K562 (cell line): ENCODE measurements around the gene MYO10.

Source experiments
- CTCF ChIP-seq, 3 experiments: IDR thresholded peaks in 2 of 3; conservative IDR thresholded peaks in 1 of 3; 2 replicates each; pipeline ENCODE4 v1.5.1; 2011 to 2012; ENCODE audit warnings: low read length in 3 of 3, mild to moderate bottlenecking in 3 of 3, control low read depth in 2 of 3, improper control_type of control experiment in 1 of 3, inconsistent platforms in 1 of 3, low read depth in 1 of 3, mixed read lengths in 1 of 3, moderate library complexity in 1 of 3; ENCODE audit not compliant: insufficient read depth in 2 of 3
- HCFC1 ChIP-seq: IDR thresholded peaks from 2 replicates; pipeline ENCODE4 v1.6.1; 2012; ENCODE audit warnings: low read depth, low read length, improper control_type of control experiment
- REST ChIP-seq, 2 experiments: fragments of 450-650 bp; formaldehyde crosslinking in 1 of 2; IDR thresholded peaks; 2 replicates each; pipeline versions ENCODE4 v1.4.0 to v1.6.1; 2014 to 2020; ENCODE audit warnings: mild to moderate bottlenecking in 2 of 2, borderline replicate concordance in 1 of 2, low read depth in 1 of 2
- TAF1 ChIP-seq: IDR thresholded peaks from 2 replicates; pipeline ENCODE4 v1.6.1; 2011; ENCODE audit warnings: mild to moderate bottlenecking, low read length, moderate library complexity; ENCODE audit not compliant: insufficient read depth, control insufficient read depth, severe bottlenecking; ENCODE audit errors: extremely low read depth
- USF1 ChIP-seq: sonication (generic); formaldehyde crosslinking; IDR thresholded peaks from 2 replicates; pipeline ENCODE4 v1.9.0; 2022; ENCODE audit warnings: mild to moderate bottlenecking, missing genetic modification reagents
- ZBTB49 ChIP-seq: sonication (generic); formaldehyde crosslinking; IDR thresholded peaks from 2 replicates; pipeline ENCODE4 v1.8.0; 2022; ENCODE audit warnings: missing genetic modification reagents, mild to moderate bottlenecking, borderline replicate concordance
- ZNF280B ChIP-seq: fragments of 250-450 bp; sonication (Bioruptor Pico); IDR thresholded peaks from 2 replicates; pipeline ENCODE4 v1.5.1; 2021; ENCODE audit warnings: mild to moderate bottlenecking
- ZNF75A ChIP-seq: fragments of 450-650 bp; formaldehyde crosslinking; IDR thresholded peaks from 2 replicates; pipeline ENCODE4 v1.4.0; 2020; ENCODE audit warnings: mild to moderate bottlenecking

- TF ChIP-seq HCFC1: no peak
- TF ChIP-seq CTCF (IDR thresholded peaks at IDR 0.05 in 2 of 3, conservative IDR thresholded peaks at IDR 0.05 in 1 of 3; ENCODE audit: insufficient read depth in 2 of 3, low read depth in 1 of 3, low read length in 3 of 3): no peak
- TF ChIP-seq TAF1: no peak
- TF ChIP-seq REST (IDR thresholded peaks at IDR 0.05; ENCODE audit: borderline replicate concordance): no peak
- no peak for TF ChIP-seq REST (CRISPR knock-in tag; IDR thresholded peaks at IDR 0.05; ENCODE audit: low read depth)
- TF ChIP-seq ZNF280B (CRISPR knock-in tag): no peak
- no peak for TF ChIP-seq USF1
- TF ChIP-seq ZBTB49: no peak
- TF ChIP-seq ZNF75A: no peak
Observed at GRCh38 chr5:16975950-16976624, 40.0 kb upstream of the MYO10 start.
